Activated CD4-positive, CD25-positive, alpha-beta regulatory T cell treated with anti-CD3 and anti-CD28 coated beads, Interleukin-2, amount 50 U/mL, for 72 hours (primary cell): ENCODE data around the gene NABP2.
"Not testable (repeated sequence)": the region's sequence is repeated elsewhere in the genome, so short reads cannot be mapped to it uniquely, and the experiment has no call there.

Source experiments
- DNase-seq: peaks from one replicate; pipeline ENCODE4 v3.0.0; 2021

Gene NABP2

DNA sequence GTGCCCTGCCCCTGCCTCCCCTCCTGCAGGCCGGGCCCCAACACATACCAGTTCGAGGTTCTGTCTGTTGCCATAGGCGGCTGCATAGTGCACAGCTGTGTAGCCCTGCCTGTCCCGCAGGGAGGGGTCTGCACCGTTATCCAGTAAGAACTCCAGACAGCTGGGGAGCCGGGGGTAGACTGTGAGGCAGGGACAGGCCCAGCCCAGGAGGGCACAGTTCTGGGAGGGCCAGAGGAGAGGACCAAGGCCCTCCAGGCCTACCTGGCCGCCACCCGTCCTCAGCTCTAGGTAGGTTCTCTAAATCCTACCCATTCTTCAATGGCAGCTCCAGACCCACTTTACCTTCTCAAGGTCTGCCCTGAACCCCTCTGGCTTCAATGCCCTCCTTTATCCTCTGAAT, 24.6 kb downstream of the NABP2 start:
- no peak for DNase-seq

DNA sequence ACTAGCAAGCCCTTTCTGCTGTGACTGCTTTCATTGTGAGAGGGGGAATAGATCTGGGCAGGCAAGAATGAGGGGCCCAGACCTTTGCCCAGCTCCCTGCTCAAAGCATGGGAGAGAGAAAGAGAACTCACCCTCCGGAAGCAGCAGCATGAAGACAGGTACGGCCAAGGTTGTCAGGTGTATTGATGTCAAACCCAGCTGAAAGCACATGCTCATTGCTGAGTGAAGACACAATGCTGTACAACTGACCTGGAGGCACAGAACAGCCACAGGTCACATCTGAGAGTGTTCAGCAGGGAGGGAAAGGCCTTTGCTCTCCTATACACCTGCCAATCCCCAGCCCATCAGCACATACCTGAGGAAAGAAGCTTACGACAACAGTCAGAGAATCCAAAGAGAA, 28.5 kb downstream of the NABP2 start:
- DNase-seq, result no peak

DNA sequence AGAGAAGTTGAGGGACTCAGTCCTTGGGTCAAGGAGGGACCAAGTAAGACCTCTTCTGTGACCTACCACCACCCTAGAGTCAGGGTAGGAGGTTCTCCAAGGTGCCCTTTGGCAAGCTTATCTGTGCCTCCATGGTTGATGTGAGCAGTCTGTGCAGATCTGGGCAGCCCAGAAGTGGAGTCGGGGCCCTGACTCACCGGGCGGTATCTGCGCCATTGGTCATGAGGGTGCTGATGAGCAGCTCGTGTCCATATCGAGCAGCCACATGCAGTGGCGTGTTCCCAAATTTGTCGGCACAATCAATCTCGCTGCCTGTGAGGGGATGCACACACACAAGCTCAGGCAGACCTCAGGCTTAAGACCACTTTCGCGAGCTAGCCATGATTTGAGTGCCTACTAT, 28.9 kb downstream of the NABP2 start:
- DNase-seq, result no peak

DNA sequence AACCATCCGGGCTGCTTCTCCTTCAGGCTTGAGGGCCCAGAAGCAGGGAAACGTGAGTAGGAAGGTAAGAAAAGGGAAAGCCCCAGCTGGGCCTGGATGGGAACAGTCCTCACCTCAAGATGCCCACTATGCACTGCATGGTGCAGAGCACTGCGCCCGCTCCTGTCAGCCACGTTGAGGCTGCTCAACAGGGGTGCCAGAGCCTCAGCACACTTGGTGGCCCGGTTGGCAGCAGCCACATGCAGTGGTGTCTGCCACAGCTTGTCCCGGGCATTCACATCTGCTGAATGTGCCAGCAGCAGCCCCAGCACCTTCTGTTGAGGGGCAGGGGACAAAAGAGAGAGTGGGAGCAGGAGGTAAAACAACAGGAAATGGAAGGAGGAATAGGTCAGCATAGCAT, 31.5 kb downstream of the NABP2 start:
- no peak for DNase-seq

DNA sequence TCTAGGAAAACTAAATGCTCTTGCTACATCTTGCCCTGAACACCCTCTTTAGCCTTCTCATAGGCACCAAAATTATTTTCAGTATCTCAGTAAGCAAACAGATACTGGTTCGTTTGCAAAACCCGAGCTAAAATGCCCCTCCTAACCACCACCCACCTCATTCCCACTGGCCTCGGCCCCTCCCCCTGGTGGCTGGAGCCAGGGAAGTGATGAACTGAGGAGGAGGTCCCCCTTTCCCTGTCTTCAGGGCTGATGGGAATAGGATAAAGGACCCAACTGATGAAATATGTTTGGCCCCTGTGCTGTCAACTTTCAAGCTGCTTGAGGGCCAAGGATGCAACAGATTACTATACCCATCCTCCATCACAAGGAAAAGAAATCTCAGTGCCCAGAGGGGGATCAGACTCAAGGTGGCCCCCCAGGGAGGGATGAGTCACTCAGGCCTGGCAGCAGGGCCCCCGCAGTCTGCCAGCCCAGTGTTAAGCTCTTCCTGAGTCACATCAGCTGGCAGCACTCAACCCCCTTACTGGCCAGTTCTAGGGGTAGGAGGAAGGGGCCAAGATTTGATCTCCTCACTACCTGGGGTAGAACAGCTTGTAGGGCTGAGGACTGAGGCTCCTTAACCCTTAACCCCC, 32.3 kb downstream of the NABP2 start:
- DNase-seq, result no peak

DNA sequence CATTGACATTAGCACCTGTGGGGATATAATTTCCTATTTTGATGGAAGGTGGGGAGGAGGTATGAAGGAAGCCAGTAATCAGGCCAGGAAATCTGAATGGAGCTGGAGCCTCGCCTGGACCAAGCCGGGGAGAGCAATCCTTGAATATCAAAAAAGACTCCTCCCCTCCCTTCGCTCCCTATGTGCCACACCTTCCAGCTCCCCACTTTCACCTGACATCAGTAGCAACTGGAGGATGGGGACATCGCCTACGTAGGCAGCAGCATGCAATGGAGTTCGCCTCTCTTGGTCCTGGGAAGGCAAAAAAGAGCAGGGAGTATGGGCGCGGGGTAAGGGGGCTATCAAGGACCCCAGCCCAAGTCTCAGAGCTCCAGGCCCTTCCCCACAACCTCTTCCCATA, 32.9 kb downstream of the NABP2 start:
- no peak for DNase-seq

DNA sequence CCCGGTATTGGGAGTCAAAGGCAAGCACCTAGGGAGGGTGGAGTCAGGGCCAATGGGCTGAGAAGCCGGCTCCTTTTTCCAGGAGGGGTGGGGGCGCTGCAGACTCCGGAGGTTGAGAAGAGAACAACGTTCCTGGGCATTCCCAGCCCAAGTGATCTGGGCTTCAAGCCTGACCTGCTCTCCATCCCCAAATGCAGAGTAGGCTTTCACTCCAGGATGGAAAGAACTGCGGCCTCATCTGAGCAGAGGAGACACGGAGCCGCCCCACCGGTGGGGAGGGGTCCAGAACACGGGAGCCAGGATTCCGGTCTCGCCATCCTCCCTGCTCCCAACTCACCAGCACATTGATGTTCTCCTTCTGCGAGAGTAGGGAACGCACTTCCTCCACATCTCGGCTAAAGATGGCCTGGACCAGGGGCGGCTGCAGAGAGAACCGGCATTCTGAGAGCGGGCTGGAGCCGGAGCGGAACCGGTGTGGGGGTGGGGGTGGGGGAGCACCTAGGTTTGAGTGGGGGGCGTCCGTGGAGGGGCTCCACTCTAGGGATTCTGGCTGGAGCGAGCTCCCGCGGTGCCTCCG, 33.4 kb downstream of the NABP2 start:
- DNase-seq, result no peak

DNA sequence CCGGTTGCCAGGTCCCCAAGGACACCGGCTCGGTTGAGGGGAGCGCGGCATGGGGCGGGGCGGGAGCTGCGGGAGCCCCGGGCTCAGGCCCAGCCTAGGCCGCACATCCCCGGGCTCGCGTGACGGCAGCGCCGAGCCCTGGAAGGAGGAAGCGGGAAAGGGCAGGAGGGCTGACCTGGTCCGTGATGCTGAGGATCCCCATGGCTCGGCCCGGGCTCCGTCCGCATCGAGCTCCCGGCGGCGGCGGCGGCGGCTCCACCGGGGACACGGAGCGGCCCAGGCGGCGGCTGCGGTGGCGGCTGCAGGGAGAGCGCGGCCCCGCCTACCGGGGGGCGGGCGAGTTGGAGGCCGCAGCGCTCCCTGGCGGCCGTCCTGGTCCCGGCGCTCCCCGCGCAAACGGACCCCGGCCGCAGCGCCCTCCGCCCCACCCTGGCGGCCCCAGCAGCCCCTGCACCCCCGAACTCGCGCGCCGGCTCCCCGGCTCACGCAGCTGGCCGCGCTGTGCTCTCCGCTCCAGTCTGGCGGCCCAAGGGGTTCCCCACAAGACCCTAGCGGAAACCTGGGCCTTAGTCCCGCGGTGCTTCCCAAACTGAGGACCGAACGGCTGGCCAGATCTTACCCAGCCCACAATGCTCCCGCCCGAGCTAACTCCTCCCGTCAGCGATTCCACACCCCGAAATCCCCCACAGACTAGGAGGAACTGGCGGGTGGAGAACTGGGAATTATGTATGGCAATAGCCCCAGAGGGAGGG, 34.1 kb downstream of the NABP2 start, which contains the start of gene ANKRD52:
ANKRD52 (minus strand) TSS at position 317 of the 752 bp plus-strand sequence; CDS start at position 202, 115 bp downstream.
- peak; percentile 88 for DNase-seq

DNA sequence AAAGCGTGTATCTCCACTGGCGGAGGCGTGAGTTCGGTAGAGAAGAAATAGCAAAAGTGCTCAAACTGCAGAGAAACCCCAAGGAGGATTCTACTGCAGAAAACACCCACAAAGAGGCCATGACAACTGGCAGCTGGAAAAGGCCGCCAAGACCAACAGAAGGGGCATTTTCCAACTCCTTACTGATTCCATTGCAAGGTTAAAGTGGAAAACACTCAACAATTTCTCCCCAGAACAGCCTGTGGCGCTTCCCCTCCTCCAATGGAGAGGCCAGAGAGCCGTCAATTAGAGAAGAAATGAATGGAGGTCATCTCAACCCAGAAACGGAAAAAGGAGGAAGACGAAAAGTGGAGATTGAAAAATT, 34.7 kb downstream of the NABP2 start:
- DNase-seq, result no peak

DNA sequence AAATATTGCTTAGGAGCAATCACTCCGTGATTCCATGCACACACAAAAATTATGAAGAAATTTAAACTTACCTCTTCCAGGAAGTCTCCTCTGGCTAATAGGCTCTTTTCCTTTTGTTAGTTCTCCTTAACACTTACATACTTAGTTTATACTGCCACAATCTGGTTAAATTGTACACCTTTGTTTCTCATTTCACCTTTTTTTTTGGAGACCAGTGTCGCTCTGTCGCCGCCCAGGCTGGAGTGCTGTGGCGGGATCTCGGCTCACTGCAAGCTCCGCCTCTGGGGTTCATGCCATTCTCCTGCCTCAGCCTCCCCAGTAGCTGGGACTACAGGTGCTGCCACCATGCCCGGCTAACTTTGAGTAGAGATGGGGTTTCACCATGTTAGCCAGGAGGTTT, 36.2 kb downstream of the NABP2 start:
- no peak for DNase-seq

DNA sequence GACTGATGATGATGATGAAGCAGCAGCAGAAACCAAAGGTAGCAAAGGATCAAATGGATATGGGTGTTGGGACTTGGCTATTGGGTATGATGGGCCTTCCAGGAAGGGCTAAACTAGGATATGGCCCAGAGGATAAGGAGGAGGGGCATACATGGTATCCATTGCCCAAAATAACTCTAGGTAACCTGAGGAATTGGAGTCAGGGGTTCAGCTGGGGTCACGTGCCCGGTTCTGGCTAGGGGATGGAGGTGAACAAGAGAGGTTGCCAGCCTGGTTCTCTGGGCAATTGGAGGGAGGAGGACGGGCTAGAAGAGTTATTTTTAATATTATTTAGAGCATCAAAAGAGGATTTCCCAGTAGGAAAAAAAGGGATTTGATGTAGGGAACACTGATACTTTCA, 36.8 kb downstream of the NABP2 start:
- DNase-seq, result no peak

DNA sequence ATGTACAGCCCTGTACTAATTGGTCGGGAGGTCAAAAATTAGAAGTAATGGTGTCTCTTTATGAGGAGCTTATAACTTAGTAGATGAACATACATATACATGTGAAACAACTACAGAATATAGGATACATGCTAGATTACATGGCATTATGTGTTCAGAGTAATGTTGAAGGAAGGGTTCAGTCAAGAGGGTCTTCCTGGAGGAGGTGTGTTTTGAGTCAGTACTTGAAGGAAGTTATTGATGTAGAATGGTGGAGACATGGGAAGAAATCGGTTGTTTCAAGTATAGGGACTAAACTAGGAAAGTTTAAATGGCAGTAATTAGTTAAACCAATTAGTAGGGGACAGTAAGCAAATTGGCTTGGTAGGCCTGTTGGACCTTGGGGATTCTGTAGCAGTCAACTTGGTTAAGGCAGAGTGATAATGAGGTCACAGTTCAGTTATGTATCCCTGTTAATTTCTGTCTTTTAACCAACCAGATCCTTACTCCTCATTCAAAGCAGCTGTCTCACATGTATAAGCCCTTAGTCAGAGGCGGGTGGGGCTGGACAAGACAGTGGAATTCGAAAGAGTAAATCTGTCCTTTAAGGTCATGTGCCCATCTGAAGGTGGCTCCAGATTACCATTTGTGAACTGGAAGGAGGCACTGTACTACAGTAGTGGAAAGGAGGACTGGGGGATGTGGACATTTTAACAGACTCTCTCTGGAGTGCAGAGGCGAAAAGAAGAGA, 37.5 kb downstream of the NABP2 start:
- DNase-seq, result no peak

DNA sequence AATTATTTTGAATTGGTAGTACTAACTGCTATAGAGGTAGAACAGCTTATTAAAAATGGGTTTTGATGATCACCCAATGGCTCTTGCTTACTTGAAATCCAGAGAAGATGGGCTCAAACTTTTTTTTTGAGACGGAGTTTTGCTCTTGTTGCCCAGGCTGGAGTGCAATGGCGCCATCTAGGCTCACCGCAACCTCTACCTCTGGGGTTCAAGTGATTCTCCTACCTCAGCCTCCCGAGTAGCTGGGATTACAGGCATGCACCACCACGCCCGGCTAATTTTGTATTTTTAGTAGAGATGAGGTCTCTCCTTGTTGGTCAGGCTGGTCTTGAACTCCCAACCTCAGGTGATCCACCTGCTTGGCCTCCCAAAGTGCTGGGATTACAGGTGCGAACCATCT, 38.8 kb downstream of the NABP2 start:
- DNase-seq, result not testable (repeated sequence)

DNA sequence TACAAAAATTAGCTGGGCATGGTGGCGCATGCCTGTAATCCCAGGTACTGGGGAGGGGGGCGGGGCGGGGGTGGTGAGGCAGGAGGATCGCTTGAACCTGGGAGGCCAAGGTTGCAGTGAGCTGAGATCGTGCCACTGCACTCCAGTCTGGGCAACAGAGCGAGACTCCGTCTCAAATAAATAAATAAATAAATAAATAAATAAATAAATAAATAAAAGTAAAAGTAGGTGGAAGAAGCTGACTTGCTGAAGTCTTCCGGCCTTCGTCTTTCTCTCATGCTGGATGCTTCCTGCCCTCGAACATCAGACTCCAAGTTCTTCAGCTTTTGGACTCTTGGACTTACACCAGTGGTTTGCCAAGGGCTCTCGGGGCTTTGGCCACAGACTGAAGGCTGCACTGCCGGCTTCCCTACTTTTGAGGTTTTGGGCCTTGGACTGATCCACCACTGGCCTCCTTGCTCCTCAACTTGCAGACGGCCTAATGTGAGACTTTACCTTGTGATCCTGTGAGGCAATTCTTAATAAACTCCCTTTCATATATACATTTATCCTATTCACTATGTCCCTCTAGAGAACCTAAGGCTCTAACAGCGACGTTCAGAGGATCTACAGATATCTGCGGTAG, 42.0 kb downstream of the NABP2 start:
- DNase-seq, result not testable (repeated sequence)

DNA sequence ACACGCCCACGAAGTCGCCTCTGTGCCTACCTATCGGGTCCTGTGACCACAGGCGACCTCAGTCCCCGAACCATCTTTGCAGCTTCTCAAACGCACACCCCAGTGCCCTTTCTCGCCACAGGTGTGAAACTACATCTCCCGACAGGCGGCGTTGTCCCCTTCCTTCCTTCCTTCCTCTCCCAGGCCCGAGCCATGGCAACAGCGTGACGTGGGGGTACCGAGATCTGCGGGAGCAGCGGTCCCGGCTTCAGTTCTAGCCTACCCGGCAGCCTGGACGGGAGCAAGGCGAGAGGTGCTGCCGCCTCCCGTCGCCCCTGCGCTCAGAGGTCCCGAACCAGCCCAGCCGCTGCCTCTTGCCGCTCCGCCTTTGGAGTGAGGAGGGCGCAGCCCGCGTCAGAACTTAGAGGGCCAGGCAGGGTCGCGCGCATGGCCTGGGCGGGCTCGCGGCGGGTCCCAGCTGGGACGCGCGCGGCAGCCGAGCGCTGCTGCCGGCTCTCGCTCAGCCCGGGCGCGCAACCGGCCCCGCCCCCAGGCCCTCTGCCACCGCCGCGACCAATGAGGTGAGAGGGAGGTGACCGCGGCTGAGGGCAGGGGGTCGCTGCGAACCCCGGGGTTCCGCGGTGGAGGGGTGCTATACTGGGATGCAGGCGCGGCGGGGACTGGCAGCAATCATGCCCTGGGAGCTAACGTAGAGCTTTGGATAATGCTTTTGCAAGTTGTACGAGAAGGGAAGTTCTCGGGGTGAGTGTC, 42.7 kb downstream of the NABP2 start, which contains the start of gene COQ10A:
COQ10A (plus strand) TSS at position 250 of the 750 bp plus-strand sequence; CDS start at position 427, 177 bp downstream.
- DNase-seq, result peak; percentile 82

DNA sequence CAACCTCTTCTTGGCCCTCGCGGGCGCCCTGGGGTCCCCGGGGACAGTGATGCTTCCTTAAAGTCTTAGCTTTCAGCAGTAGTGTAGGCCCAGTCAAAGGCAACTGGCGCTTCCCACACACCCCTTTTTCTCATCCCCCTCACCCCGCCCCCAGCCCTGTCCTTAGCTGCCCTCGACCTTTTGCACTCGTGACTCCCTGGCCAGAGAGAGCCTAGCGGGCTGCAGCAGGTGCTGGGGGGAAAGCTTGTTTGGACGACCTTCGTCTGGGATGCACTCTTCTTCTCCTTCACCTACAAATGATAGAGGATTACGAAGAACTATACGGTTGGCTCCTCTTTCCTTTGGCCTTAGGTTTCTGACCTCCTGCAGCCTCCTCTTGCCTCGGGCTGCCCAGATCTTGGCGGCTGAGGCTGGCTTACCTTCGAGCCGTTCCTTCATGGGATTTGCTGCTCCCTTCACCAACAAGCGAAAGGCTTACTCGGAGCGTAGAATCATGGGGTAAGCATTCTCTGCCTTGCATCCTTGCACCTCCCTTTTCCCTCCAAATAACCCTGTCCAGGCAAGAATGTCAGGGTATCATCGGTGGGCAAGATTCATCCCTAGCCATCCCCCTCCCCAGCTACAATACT, 43.4 kb downstream of the NABP2 start:
- DNase-seq, result no peak

DNA sequence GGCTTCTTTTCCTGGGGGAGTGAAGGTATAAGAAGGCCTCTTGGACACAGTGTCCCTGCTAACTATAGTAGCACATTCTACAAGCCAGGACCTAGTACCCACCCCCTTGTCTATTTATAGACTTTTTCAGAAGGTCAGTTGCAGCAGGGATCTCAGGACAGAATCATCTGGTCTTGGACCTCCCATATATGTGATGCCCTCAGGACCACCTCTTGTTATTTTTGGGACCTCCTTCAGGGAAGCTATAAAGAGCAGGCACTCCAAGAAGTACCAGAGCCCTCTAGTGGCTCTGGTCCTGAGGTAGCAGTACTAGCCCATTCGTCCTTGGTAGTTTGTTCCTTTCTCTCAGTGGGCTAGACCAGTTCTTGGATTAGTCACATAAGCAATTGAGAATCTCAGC, 46.9 kb downstream of the NABP2 start:
- no peak for DNase-seq

DNA sequence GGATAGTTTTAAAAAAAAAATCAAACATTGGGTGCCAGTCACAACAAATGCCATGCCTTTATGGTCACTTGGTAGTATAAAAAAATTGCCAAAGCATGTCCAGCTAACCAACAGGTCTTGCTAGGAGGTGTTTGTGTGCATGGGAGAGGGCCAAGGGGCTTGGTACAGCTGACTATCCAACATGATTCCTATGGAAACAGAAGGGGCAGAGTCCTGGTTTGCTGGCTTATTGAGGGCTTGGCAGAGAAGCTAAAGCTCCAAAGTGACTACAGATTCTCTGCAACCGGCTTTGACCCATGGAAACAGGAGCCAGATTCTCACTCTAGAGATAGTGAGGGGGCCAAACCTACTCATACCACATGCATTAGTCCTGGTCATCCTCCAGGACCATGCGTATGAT, 48.3 kb downstream of the NABP2 start:
- not testable (repeated sequence) for DNase-seq

DNA sequence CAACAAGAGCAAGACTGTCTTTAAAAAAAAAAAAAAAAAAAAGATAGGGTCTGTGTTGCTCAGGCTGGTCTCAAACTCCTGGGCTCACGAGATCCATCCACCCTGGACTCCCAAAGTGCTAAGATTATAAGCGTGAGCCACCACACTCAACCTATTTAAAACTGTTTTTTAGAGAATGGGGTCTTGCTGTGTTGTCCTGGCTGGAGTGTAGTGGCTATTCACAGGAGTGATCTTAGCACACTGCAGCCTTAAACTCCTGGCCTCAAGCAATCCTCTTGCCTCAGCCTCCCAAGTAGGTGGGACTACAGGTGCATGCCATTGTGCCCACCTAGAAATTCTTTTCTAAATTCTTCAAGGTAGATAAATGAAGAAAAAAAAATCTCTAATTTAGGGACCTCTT, 50.2 kb downstream of the NABP2 start:
- no peak for DNase-seq

DNA sequence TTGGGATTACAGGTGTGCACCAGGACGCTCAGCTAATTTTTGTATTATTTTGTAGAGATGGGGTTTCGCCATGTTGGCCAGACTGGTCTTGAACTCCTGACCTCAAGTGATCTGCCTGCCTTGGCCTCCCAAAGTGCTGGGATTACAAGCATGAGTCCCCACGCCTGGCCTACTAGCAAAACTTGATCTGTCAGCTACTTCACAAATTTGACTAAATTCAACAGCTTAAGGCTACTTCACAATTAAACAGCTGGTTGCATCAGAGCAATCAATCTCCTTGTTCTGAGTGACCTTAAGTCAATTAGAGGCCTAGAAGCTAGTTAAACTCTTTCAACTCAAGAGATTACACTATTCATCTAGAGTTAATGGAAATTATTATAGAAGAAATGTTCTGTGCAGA, 54.8 kb downstream of the NABP2 start:
- DNase-seq, result no peak
